Endothelial cell of umbilical vein (primary cell): ENCODE measurements around the gene CARHSP1.

Source experiments
- EZH2 ChIP-seq: IDR thresholded peaks from 2 replicates; pipeline ENCODE4 v1.6.1; 2012; ENCODE audit warnings: borderline replicate concordance, low read depth, mild to moderate bottlenecking, moderate library complexity, low read length, inconsistent platforms; ENCODE audit not compliant: severe bottlenecking
- FOS ChIP-seq: IDR thresholded peaks from 2 replicates; pipeline ENCODE4 v1.6.1; 2011; ENCODE audit warnings: mild to moderate bottlenecking, low read length, moderate library complexity, borderline replicate concordance; ENCODE audit not compliant: insufficient read depth
- JUN ChIP-seq: IDR thresholded peaks from 2 replicates; pipeline ENCODE4 v1.6.1; 2011; ENCODE audit warnings: borderline replicate concordance, low read depth; ENCODE audit not compliant: insufficient read length, insufficient read depth
- MAX ChIP-seq: IDR thresholded peaks from 2 replicates; pipeline ENCODE4 v1.6.1; 2011; ENCODE audit not compliant: insufficient read depth, insufficient read length
- MYC ChIP-seq: IDR thresholded peaks from one replicate; pipeline ENCODE4 v1.6.1; 2011; ENCODE audit warnings: mild to moderate bottlenecking, low read depth, low read length
- POLR2A ChIP-seq: IDR thresholded peaks from 2 replicates; pipeline ENCODE4 v1.6.1; 2012; ENCODE audit warnings: low read depth, mild to moderate bottlenecking, control low read depth, low read length
- POLR2AphosphoS5 ChIP-seq: IDR thresholded peaks from 2 replicates; pipeline ENCODE4 v1.6.1; 2012; ENCODE audit warnings: low read depth, mild to moderate bottlenecking, control low read depth, low read length, moderate library complexity; ENCODE audit not compliant: insufficient read depth
- TF ChIP-seq, protein P1 (sequence below), 2 donors: IDR thresholded peaks; 1 replicate in 1 of 2; 2 replicates in 1 of 2; pipeline ENCODE4 v1.5.1; 2011; ENCODE audit warnings: low read length in 2 of 2, mild to moderate bottlenecking in 2 of 2, moderate library complexity in 2 of 2, control low read depth in 1 of 2, inconsistent platforms in 1 of 2, low read depth in 1 of 2; ENCODE audit not compliant: insufficient read depth in 1 of 2; ENCODE audit errors: extremely low read depth in 1 of 2

DNA sequence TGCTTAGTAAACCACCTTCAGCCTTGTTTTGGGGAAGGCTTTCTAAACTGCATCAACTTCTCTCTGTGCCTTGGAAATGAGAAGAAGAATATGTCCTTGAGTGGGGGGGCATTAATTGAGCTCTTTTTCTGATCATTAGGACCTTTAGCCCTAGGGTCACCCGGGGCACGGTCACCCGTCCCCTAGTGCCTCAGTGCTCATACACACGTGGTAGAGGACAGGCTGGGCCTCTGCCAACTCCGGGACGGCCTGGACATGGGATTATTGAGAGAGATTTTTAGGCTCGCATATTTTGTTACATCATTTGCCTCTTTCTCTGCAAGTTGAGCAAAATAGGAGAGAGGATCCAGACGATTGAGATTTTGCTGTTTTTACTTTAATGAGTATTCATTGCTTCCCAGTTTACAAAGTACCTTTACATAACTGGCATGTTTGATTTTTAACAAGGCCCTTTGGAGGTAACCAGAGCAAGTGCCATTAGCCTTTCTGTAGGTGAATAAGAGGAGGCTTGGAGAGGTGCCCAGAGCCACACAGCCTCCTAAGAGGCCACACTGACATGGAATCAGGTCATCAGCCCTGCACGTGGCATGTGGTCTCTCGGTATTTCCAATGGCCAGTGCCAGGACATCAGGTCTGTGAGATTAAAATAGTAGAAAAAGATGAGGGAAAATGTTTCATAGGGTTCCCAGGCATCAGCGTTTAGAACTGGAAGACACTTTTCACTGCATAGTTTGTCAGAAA, 60.0 kb downstream of the CARHSP1 start:
- TF ChIP-seq EZH2, result no peak
- TF ChIP-seq, protein P1, sequence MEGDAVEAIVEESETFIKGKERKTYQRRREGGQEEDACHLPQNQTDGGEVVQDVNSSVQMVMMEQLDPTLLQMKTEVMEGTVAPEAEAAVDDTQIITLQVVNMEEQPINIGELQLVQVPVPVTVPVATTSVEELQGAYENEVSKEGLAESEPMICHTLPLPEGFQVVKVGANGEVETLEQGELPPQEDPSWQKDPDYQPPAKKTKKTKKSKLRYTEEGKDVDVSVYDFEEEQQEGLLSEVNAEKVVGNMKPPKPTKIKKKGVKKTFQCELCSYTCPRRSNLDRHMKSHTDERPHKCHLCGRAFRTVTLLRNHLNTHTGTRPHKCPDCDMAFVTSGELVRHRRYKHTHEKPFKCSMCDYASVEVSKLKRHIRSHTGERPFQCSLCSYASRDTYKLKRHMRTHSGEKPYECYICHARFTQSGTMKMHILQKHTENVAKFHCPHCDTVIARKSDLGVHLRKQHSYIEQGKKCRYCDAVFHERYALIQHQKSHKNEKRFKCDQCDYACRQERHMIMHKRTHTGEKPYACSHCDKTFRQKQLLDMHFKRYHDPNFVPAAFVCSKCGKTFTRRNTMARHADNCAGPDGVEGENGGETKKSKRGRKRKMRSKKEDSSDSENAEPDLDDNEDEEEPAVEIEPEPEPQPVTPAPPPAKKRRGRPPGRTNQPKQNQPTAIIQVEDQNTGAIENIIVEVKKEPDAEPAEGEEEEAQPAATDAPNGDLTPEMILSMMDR (IDR thresholded peaks at IDR 0.05; ENCODE audit: extremely low read depth in 1 of 2, insufficient read depth in 1 of 2, low read depth in 1 of 2, low read length in 2 of 2), result no peak
- TF ChIP-seq MYC, result no peak
- no peak for TF ChIP-seq POLR2A
- TF ChIP-seq MAX, result no peak
- TF ChIP-seq POLR2AphosphoS5, result no peak
- TF ChIP-seq JUN, result no peak
- no peak for TF ChIP-seq FOS
